UCSD-AML1 (cell line): ENCODE measurements around the gene TMEM150C.

Experiments used
- DNase-seq: peaks from one replicate; lab custom pipeline; 2025; ENCODE audit not compliant: unreplicated experiment; lab: John Stamatoyannopoulos, UW

The TMEM150C gene

DNA sequence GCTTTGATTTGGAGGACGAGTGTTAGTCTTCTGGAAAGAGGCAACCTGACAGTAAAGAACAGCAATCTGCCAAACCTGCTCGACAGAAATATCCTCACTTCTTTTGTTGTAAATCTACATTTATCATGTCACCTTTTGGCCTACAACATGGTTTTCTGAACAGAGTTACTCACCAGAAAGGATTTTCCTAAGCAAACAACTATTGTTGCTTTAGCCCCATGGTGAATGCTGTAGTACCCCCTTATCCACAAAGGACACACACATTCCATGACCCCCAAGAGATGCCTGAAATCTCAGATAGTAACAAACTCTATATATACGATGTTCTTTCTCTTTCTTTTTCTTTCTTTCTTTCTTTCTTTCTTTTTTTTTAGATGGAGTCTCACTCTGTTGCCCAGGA lies 42.7 kb downstream of the TMEM150C start:
- no peak for DNase-seq

- no peak for DNase-seq
These were observed 44.7 kb downstream of the TMEM150C start for GRCh38 chr4:82517043-82517442.

- no peak for DNase-seq
These were observed 46.1 kb downstream of the TMEM150C start for GRCh38 chr4:82515705-82516104.

DNA sequence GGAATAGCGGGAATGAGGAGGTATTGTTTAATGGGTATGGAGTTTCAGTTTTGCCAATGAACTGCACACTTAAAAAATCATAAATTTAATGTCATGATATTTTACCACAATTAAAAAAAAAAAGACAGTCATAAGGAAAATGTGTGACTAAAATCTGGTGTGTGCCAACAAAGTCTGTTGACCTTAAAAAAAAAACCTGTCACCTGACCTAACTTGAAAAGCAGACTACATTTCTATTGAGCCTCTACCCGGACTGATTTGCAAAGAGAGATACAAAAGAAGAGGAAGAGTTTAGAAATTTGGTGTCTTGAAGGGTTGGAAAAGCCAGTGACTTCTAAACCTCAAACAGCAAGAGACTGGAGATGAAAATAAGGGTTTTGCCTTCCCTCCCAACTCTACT lies 48.4 kb downstream of the TMEM150C start:
- DNase-seq: no peak

DNA sequence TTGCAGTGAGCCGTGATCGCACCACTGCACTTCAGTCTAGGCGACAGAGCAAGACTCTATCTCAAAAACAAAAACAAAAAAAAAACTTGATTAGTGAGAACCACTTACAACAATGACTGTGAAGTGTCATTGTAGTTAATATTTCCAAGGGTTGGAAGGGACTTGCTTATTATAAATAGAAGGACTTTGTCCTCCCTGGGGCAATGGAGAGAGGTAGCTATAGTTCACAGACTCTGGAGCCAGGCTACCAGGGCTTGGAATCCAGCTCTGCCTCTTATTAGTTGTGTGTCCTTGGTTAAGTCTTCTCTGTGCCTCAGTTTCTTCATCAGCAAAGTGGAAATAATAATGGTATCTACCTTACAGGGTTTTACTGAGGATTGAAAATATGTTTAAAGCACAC lies 51.6 kb downstream of the TMEM150C start:
- no peak for DNase-seq

DNA sequence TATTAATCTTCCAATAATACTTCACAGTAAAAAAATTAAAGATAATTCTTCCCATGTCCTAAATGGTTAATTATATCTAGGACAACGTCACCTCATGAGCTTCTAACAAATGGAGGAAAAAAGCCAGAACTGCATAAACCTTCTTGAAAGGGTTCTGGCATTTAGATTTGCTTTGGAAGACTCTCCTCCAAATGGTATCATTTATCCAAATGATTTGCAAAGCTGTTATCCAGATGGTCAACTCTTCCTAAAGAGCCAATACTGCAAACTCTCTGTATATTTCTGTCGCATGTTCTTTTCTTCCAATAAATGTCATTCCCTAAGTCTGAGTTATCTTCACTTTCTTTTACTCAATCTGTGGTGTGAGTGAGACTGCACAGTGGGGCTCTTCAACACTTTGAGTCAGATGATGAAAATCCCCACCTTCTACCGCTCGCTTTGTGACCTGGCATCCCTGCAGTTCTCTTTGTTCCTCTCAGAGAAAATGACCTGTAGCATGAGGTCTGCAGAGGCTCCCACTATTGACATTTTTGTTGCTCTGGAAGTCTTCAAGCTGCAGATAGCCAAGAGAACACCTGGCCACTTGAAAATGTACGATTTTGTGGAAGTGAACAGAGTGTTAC lies 52.9 kb downstream of the TMEM150C start:
- no peak for DNase-seq

- DNase-seq: no peak
These were observed 53.8 kb downstream of the TMEM150C start for GRCh38 chr4:82508011-82508410.

- DNase-seq: no peak
These were observed 60.7 kb downstream of the TMEM150C start for GRCh38 chr4:82501154-82501442.

DNA sequence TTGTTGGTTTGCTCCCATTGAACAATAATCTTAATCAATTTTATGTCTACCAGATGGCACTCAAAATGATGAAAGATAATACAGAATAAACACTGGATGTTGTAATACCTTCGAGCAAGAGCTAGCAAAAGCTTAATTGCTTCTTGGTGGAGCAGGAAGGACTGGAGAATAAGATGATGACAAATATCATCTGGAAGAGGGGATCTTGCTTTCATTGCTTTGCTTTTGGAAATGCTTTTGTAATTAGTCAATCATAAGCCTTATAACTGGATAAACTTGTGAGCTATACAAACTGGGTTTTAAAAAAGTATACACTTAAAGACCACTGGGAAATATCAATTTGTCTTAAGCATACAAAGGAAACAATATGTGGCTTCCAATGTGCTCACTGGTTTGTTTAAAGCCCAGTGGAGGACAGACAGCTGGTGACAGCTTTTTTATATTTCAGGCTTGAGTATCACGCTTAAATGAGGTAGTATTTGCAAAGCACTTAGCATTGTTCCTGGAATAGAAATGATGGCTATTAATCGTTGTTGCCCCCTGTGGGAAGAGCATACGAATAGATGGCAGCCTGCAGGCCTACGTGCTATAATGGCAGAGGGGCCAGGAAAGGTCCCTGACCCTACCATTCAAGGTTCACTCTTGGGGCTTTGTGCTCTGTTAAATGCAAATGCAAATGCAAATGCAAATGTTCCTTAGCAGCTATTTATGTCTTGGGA lies 61.2 kb downstream of the TMEM150C start:
- DNase-seq: no peak

DNA sequence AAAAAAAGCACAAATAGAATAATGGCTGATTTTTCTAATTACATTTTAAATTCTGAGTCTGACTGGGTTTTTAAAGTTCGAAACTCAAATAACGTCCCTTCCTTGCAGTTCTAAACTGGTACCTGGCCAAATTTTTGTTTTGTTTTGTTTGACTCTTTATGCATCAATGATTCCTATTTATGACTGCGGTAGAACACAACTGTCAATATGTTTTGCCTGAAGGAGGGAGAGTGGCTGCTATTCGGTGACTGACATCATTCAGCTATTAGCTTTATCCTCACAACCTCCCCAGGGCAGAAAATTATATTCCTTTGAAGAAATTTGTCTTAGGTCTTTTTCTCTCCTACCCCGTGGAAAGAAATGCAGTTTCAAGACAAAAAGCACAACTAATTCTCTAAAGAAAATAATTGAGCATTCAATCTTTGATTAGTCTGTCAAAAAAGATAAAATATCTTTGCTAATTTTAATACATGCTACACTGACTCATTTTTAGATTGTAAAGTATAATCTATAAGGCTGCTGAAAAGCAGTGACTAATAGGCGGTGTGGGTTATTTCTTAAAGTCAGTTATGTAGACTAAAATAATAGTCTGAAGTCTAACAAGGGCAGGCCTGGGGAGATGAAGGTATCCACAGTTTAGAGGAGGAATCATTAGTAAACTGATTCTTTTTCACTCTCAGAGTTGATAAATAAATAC lies 61.9 kb downstream of the TMEM150C start:
- DNase-seq: no peak

DNA sequence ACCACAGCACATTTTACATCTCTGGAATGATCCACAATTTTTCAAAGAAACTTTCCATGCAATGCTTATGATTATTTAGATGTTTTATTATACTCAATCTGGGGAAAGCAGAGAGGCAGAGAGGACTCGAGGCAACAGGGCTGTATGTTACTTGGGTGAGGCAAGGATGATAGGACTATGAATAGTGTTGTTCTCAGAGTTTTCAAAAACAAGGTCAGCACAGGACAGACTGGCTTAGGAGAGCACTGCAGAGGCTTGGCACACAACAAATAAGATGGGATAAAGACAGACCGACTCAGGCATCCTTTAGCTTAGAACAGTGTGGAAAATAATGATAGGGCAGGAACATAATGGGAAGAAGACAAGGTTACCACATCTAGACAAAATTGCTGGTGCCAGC lies 65.4 kb downstream of the TMEM150C start:
- no peak for DNase-seq

DNA sequence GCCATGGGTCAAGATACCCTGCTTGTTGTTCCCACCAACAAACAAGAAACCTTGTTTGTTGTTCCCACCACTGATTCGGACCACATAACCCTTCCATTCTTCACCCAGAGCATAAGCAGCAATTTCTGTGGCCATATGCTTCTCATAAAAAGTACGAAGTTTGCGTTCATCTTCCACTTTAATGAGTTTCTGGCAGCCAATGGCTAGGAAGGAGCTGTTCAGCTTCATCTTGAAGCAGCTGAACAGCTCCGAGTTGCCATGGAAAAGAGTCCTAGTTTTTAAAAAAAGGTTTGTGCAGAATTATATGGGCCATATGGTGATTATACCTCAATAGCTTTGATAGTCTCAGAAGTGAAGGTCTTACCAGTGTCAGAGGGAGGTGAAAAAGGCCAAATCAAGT lies 66.1 kb downstream of the TMEM150C start:
- DNase-seq: no peak

- no peak for DNase-seq
These were observed 67.9 kb downstream of the TMEM150C start for GRCh38 chr4:82493721-82494425.

DNA sequence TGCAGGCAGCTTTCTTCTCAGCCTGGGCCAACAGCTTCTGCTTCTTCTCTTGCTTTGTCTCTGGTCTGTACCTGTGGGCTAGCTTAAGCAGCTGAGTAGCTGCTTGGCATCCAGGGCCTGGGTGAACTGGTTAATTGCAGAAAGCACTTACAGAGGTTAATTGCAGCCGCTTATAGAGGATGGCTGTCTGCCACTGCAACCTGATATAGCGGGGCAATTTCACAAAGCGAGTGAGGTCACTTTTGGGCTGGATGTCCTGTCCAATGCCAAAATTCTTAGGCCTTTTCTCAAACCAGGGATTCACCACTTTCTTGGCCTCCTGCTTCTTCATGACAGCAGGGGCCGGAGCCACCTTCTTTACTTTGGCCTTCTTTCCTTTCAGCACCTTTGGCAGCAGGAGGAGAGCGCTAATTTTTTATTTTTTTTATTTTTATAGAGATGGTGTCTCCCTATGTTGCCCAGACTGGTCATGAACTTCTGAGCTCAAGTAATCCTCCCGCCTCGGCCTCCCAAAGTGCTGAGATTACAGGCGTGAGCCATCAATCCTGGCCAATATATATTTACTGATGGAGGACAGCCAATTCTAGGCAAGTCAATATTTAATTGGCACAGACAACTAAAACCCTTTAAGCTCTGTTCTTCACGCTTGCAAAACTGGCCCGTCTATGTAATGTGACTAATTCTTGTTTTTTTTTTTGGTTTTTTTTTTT lies 70.4 kb downstream of the TMEM150C start:
- no peak for DNase-seq

GRCh38 chr4:82489987-82490386 lies 71.8 kb downstream of the TMEM150C start:
- DNase-seq: no peak

DNA sequence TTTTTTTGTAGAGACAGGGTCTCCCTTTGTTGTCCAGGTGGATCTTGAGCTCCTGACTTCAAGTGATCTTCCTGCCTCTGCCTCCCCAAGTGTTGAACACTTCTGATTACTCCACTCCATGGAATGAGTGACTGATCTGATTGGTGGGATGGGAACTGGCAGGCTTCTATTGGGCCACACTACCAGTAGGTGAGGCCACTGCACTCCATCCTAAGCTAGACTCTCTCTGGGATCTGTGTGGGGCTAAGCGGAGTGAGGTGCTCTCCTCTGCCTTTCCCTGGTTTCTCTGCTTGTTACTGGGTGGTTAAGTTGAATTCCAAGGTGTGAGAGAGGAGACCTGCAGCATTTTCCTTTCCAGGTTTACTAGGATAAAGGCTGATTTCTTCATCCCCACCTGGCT lies 72.7 kb downstream of the TMEM150C start:
- DNase-seq: no peak

DNA sequence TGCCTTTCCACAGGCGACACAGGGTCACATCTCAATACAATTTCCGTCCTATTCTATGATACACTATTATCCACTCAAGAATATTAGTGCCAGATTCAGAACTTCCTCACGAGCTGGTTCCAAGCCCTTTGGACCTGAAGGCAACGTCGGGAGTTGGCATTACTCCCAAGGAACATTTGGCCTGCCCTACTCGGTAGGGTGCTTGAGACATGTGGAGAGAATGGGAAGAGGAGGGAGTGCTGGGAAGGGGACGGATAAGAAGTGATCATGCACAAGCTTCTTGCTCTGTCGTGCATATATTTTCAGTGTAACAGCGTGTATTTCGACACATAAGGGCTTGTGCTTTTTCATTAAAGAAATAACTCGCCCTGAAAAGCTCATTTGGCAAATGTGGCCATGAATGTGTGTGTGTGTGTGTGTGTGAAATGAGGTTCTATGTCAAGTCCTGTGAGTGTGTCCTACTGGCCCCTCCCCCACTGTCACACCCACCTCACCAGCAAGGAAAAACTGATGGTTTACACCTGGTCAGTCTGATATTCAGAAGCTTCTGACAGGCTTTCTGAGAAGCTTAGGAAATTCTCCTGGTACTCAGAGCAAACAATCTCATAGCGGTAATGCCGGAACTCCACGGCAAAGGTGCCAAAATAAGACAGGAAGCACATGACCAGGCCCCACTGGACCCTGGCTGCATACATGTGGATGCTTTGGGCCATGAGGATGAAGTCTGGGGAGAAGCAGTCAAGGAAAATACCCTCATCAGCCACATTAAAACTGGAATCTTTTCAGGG lies 76.6 kb downstream of the TMEM150C start:
- DNase-seq: no peak

- no peak for DNase-seq
These were observed 79.4 kb downstream of the TMEM150C start for GRCh38 chr4:82482387-82482786.

- DNase-seq: no peak
These were observed 80.3 kb downstream of the TMEM150C start for GRCh38 chr4:82481506-82481840.

DNA sequence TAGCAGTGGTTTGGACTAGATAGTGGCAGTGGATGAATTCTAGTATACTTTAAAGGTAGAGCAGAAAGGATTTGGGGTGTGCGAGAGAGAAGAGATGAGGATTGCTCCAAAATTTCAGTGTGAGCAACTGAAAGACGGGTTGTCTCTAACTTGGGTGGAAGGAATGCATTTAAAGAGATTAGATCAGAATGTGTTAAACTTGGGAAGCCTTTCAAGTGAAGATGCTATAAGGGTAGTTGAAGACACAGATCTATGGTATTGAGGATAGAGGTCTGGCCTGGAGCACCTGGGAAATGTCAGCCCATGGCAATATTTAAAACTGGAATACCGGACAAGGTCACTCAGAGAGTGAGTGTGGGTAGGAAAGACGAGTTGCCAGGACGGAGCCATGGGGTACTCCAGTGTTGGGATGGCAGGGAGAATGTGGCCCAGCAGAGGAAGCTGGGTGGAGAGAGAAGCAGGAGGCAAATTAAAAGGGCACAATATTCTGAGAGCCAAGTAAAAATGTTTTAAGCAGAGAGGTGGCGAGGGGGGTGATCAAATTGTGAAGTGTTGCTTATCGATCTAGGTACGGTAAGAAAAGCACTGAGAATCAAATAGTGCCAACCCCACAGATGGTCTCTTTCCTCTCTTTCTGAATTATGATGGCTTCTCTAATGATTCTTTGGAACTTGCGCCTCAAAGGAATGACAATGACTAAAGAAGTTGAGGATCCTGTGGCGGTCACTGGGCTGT lies 80.8 kb downstream of the TMEM150C start:
- no peak for DNase-seq
